Neural crest cell (in vitro differentiated cells): Measurements from ENCODE around the gene ZNF761. TPM values are rescaled to one million over a fixed set of nuclear protein-coding genes. Genes with fewer than 3 reads are reported as not detected.
"Not testable (repeated sequence)": the region's sequence is repeated elsewhere in the genome, so short reads cannot be mapped to it uniquely, and the experiment has no call there.

Source experiments
- DNase-seq: peaks from one replicate; pipeline ENCODE4 v3.0.0; 2021; ENCODE audit warnings: low read depth, mixed read lengths, low spot score
- H3K27ac Mint-ChIP-seq: one replicate; pipeline ENCODE4 v1.8.0; 2021; ENCODE audit warnings: mild to moderate bottlenecking, mixed read lengths; ENCODE audit not compliant: unreplicated experiment
- H3K27me3 Mint-ChIP-seq: 2 replicates; pipeline ENCODE4 v1.8.0; 2021; ENCODE audit warnings: low read depth, mild to moderate bottlenecking, mixed read lengths
- H3K36me3 Mint-ChIP-seq: 2 replicates; pipeline ENCODE4 v1.8.0; 2021; ENCODE audit warnings: low read depth, mild to moderate bottlenecking, mixed read lengths
- H3K4me1 Mint-ChIP-seq: 2 replicates; pipeline ENCODE4 v1.8.0; 2021; ENCODE audit warnings: mixed read lengths
- H3K4me3 Mint-ChIP-seq: one replicate; pipeline ENCODE4 v1.8.0; 2021; ENCODE audit warnings: mild to moderate bottlenecking, mixed read lengths
- H3K9me3 Mint-ChIP-seq: 2 replicates; pipeline ENCODE4 v1.8.0; 2021; ENCODE audit warnings: mixed read lengths
- total RNA-seq: library from RNA; stranded (reverse); gene quantifications from 2 replicates; pipeline ENCODE4 v1.2.1, GENCODE V29; 2021
- TF ChIP-seq, protein P1 (sequence below): fragments of 200-600 bp; sonication (generic); conservative IDR thresholded peaks from 2 replicates; pipeline ENCODE4 v1.5.0; 2021; ENCODE audit warnings: antibody characterized with exemption, mild to moderate bottlenecking

The ZNF761 gene
- total RNA-seq, 1 donor from 2014 or later, result 10.0 TPM

DNA sequence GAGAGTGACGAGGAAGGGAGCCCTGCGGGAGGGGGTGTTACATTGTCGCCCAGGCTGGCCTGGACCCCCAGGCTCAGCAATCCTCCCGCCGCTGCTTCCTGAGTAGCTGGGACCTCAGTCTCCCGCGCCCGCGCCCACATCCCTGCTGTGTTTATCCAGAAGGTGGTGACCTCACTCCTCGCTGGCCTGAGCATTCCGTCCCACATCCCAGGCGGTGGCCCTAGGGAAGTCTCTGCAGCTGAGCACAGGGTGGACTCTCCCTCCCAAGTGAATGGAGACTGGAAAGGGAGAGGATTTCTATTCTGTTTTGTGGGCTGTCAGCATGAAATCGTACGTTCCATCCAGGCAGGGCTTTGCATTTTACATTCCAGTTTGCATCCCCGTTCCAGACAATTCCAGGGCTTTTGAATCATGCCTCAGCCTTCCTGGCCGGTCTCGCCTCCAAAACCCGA lies 37.2 kb upstream of the ZNF761 start:
- TF ChIP-seq, protein P1, sequence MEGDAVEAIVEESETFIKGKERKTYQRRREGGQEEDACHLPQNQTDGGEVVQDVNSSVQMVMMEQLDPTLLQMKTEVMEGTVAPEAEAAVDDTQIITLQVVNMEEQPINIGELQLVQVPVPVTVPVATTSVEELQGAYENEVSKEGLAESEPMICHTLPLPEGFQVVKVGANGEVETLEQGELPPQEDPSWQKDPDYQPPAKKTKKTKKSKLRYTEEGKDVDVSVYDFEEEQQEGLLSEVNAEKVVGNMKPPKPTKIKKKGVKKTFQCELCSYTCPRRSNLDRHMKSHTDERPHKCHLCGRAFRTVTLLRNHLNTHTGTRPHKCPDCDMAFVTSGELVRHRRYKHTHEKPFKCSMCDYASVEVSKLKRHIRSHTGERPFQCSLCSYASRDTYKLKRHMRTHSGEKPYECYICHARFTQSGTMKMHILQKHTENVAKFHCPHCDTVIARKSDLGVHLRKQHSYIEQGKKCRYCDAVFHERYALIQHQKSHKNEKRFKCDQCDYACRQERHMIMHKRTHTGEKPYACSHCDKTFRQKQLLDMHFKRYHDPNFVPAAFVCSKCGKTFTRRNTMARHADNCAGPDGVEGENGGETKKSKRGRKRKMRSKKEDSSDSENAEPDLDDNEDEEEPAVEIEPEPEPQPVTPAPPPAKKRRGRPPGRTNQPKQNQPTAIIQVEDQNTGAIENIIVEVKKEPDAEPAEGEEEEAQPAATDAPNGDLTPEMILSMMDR, result no peak
- no peak for DNase-seq
- Mint-ChIP-seq H3K36me3 (peaks cover 9% of the 10 kb centered on the region), H3K4me1 (peaks cover 26% of the 10 kb centered on the region), H3K27ac (peak overlapping the region; percentile 96), H3K4me3 (peak overlapping the region; percentile 97), H3K9me3 (peaks cover 1% of the 10 kb centered on the region), H3K27me3 (no peaks in the 10 kb centered on the region)

DNA sequence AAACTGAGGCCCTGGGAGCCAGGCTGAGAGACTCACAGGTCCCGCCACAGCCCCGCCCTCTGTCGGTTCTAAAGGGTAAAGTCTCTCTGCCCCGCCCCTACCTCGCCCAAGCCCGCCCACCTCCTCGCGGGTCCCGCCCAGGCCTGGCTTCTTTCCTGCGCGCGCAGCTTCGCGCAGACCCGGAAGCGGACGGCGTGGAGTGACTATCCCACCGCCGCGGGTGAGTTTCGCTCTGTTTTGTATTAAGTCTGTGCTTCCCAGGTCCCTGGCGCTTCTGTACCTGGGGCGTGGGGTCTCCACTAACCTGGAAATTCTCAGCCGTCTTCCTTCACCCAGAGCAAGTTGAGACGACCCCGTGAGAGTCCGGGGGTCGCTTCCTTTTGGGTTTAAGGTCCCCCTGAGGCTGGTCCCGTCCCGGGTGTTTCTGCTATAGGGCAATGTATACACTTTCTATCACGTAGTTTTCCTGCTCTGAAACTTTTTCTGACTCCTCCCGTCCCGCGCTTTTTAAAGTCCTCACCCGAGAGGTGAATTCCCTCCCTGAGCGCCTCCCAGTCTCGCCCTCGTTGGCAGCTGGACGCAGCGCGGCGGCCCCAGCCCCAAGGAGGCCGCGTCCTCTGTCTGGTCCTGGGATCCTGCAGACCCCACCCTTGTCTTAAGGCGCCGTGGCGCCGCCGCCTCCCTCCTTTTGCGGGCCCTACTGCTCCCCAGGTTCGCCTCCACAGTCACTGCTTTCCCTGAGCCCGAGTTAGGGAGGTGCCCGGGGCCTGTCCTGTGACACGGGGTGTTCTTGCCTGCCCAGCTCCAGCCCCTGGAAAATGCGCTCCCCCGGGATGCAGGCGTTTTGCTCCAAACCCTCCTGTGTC lies 36.6 kb upstream of the ZNF761 start, which contains the start of gene ZNF765:
TSS of gene ZNF765 (plus strand) at position 176 of the 866 bp plus-strand sequence. CDS start 2,867 bp downstream, outside the sequence.
- H3K27ac Mint-ChIP-seq, result peak within 1 kb of the TSS; percentile 96
- H3K4me3 Mint-ChIP-seq, result peak within 1 kb of the TSS; percentile 97
- peaks cover 9% of the 10 kb centered on the region for H3K36me3 Mint-ChIP-seq
- peak; percentile 95 for DNase-seq
- TF ChIP-seq, protein P1, result peak; percentile 63
- H3K4me1 Mint-ChIP-seq, result peaks cover 26% of the 10 kb centered on the region
- no peaks in the 10 kb centered on the region for H3K27me3 Mint-ChIP-seq
- H3K9me3 Mint-ChIP-seq, result no peaks in the 10 kb centered on the region

DNA sequence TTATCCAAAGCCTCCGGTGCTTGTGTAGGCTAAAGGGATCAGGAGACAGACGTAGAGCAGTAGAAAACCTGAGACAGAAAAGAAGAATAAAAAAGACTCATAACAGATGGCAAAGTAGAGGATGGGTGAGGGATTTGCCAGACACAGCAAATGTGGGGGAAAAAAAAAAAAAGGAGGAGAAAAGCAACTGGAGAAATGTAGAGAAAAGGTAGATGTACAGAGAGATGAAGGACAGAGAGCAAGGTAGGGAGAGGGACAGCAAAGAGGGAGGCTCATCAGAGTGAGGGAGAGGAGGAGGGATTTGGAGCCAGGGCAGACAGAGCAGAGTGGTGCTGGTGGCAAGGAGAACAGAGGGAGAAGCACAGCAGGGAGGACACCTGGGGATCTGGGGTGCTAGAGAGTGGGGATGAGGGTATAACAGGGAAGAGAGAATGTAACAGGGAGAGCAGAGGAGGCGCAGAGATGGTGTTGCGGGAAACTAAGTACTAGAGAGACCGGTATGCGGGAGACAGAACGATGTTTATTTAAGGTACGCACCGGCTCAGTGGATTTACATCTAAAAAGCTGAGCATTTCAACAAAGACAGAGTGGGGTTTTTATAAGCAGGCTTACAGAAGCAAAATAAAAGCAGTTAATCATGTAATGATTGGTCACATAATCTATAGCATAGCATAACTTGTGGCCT lies 35.8 kb upstream of the ZNF761 start:
- peak overlapping the region; percentile 10 for H3K27ac Mint-ChIP-seq
- H3K27me3 Mint-ChIP-seq, H3K9me3 Mint-ChIP-seq, DNase-seq: not testable (repeated sequence)
- H3K4me3 Mint-ChIP-seq, result peak overlapping the region; percentile 97
- H3K4me1 Mint-ChIP-seq, result peaks cover 26% of the 10 kb centered on the region
- H3K36me3 Mint-ChIP-seq, result peaks cover 15% of the 10 kb centered on the region

DNA sequence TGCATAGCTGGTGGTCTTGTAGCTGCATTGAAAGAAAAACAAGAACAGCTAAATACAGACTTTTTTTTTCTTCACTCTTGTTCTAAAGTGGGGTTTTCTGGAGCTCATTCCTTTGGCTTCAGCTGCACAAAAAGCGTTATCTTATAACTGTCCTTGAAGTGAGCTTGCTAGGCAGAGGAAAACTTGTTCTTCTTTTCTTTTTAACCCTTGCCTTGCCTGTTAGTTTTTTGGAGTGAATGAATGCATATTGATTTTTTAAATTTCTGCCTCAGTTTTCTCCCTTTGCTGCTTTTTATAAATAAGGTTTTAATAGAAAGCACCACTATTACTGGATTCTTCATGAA lies 35.3 kb upstream of the ZNF761 start:
- Mint-ChIP-seq H3K27ac (no peak overlapping the region), H3K27me3 (no peaks in the 10 kb centered on the region), H3K9me3 (no peaks in the 10 kb centered on the region), H3K4me1 (peaks cover 26% of the 10 kb centered on the region), H3K36me3 (peaks cover 18% of the 10 kb centered on the region), H3K4me3 (peak overlapping the region; percentile 97)
- no peak for DNase-seq
- TF ChIP-seq, protein P1, result no peak

DNA sequence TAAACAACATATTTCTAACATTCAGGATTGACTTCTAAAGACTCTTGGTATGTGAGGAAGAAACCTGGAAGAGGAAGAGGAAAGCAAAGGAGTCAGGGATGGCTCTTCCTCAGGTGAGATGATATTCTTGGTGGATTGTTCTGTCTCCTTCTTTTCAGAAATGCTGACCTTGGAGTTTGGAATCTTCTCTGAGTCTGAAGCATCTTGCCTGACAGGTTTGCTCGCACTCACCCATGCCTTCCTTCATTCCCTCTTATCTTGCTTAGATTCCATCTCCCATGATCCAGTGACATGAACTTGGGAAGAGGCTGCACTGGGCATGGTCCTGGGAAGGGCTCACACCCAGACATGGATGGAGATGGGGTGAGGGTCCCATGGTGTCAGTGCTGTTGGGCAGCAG lies 33.9 kb upstream of the ZNF761 start:
- Mint-ChIP-seq H3K4me1 (peaks cover 26% of the 10 kb centered on the region), H3K4me3 (peak overlapping the region; percentile 44), H3K36me3 (peaks cover 26% of the 10 kb centered on the region)
- not testable (repeated sequence) for H3K9me3 Mint-ChIP-seq, DNase-seq, H3K27ac Mint-ChIP-seq, H3K27me3 Mint-ChIP-seq

DNA sequence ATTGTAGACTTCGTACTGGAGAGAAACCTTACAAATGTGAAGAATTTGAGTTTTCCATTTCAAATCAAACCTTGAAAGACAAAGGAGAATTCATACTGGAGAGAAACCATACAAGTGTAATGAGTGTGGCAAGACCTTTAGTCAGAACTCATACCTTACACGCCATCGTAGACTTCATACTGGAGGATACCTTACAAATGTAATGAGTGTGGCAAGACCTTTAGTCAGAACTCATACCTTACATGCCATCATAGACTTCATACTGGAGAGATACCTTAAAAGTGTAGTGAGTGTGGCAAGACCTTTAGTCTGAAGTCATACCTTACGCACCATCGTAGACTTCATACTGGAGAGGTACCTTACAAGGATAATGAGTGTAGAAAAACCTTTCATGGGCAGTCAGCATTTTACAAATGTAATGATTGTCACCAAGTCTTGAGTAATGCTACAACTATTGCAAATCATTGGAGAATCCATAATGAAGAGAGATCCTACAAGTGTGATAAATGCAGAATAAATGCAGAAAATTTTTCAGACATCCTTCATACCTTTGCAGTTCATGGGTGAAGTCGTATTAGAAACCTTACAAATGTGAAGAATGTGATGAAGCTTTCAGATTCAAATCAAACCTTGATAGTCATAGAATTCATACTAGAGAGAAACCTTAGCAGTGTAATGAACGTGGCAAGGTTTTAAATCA lies 22.1 kb upstream of the ZNF761 start:
- Mint-ChIP-seq H3K9me3 (peaks cover 36% of the 10 kb centered on the region), H3K27me3 (no peaks in the 10 kb centered on the region), H3K27ac (no peak overlapping the region), H3K4me1 (no peaks in the 10 kb centered on the region), H3K36me3 (peaks cover 77% of the 10 kb centered on the region), H3K4me3 (no peak overlapping the region)
- TF ChIP-seq, protein P1, result no peak
- no peak for DNase-seq

DNA sequence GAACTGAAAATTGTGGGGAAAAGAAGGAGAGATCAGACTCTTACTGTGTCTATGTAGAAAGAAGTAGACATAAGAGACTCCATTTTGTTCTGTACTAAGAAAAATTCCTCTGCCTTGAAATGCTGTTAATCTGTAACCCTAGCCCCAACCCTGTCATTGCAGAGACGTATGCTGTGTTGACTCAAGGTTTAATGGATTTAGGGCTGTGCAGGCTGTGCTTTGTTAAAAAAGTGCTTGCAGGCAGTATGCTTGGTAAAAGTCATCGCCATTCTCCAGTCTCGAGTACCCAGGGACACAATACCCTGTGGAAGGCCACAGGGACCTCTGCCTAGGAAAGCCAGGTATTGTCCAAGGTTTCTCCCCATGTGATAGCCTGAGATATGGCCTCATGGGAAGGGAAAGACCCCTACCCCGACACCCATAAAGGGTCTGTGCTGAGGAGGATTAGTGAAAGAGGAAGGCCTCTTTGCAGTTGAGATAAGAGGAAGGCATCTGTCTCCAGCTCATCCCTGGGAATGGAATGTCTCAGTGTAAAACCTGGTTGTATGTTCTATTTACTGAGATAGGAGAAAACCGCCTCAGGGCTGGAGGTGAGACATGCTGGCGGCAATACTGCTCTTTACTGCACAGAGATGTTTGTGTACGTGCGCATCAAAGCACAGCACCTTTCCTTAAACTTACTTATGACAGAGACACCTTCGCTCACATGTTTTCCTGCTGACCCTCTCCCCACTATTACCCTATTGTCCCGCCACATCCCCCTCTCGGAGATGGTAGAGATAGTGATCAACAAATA lies 11.1 kb upstream of the ZNF761 start:
- not testable (repeated sequence) for H3K27me3 Mint-ChIP-seq, H3K4me3 Mint-ChIP-seq, DNase-seq

More for the DNA sequence above, 11.1 kb upstream of the ZNF761 start:
- H3K4me1 Mint-ChIP-seq, H3K27ac Mint-ChIP-seq, H3K9me3 Mint-ChIP-seq: not testable (repeated sequence)
- H3K36me3 Mint-ChIP-seq, result peaks cover 17% of the 10 kb centered on the region
